GM19328 (cell line): ENCODE data around the gene ISOC1.

Experiments used
- ATAC-seq: cut with Tn5 transposase; IDR thresholded peaks from one replicate; pipeline ENCODE4 v1.9.1; 2021; ENCODE audit warnings: mild to moderate bottlenecking, moderate library complexity; ENCODE audit not compliant: unreplicated experiment

The ISOC1 gene

GRCh38 chr5:129094087-129094923, at the start of gene ISOC1:
Gene ISOC1, plus strand, starts transcription at chr5:129094749. Its CDS starts 18 bp downstream, at chr5:129094767.
- ATAC-seq, result peak; percentile 91

- ATAC-seq, result no peak
These were observed 48.4 kb upstream of the ISOC1 start for GRCh38 chr5:129046151-129046550.

- no peak for ATAC-seq
These were observed 46.0 kb upstream of the ISOC1 start for GRCh38 chr5:129048509-129048908.

GRCh38 chr5:129049126-129049799, 45.3 kb upstream of the ISOC1 start:
- no peak for ATAC-seq

- no peak for ATAC-seq
These were observed 43.3 kb upstream of the ISOC1 start for GRCh38 chr5:129051283-129051682.

GRCh38 chr5:129053438-129053837, 41.1 kb upstream of the ISOC1 start:
- ATAC-seq, result no peak

- ATAC-seq, result no peak
These were observed 37.2 kb upstream of the ISOC1 start for GRCh38 chr5:129057329-129057728.

- no peak for ATAC-seq
These were observed 32.7 kb upstream of the ISOC1 start for GRCh38 chr5:129061849-129062248.

- no peak for ATAC-seq
These were observed 31.0 kb upstream of the ISOC1 start for GRCh38 chr5:129063483-129064113.

- ATAC-seq, result no peak
These were observed 28.8 kb upstream of the ISOC1 start for GRCh38 chr5:129065721-129066120.

- no peak for ATAC-seq
These were observed 26.8 kb upstream of the ISOC1 start for GRCh38 chr5:129067745-129068144.

- peak; percentile 52 for ATAC-seq
These were observed 25.3 kb upstream of the ISOC1 start for GRCh38 chr5:129069292-129069691.

- ATAC-seq, result no peak
These were observed 21.4 kb upstream of the ISOC1 start for GRCh38 chr5:129073111-129073510.

GRCh38 chr5:129074903-129075302, 19.6 kb upstream of the ISOC1 start:
- no peak for ATAC-seq

GRCh38 chr5:129077433-129078075, 17.0 kb upstream of the ISOC1 start:
- ATAC-seq, result no peak

GRCh38 chr5:129078247-129078646, 16.3 kb upstream of the ISOC1 start:
- no peak for ATAC-seq

GRCh38 chr5:129078660-129079059, 15.9 kb upstream of the ISOC1 start:
- no peak for ATAC-seq

- no peak for ATAC-seq
These were observed 15.1 kb upstream of the ISOC1 start for GRCh38 chr5:129079496-129079895.

GRCh38 chr5:129080766-129081165, 13.8 kb upstream of the ISOC1 start:
- ATAC-seq, result no peak

GRCh38 chr5:129082225-129083136, 12.1 kb upstream of the ISOC1 start:
- no peak for ATAC-seq
